ENCODE data around the gene RNU6-8.

RNU6-8 gene

DNA sequence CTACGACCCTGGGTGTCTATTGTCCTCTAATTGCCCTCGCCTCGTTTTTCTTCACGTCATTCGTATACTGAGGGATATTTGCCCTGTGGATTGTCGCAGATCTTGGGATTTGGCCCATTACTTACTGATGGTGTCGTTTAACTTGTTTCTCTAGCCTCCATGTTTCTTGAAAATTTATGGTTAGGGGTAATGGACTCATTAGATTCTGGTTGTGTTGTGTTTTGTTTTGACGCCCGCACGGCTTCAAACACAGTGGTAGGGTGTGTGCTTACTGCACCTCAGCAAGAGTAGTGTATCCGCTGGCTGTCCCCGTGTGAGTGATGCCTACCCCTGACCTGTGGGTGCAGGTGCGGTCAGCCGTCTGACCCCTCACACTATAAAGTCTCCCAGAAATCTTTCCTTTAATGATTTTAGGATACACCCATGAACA lies 874 bp upstream of the RNU6-8 start:
- DNase-seq, result no peak

GRCh38 chr14:32202491-32202997 lies 525 bp downstream of the RNU6-8 start:
- no peak for DNase-seq

GRCh38 chr14:32201816-32202490 lies 1.1 kb downstream of the RNU6-8 start, which contains the start of gene RNU6-7:
RNU6-7 (plus strand) TSS chr14:32202045.
- DNase-seq, result peak; percentile 47

DNA sequence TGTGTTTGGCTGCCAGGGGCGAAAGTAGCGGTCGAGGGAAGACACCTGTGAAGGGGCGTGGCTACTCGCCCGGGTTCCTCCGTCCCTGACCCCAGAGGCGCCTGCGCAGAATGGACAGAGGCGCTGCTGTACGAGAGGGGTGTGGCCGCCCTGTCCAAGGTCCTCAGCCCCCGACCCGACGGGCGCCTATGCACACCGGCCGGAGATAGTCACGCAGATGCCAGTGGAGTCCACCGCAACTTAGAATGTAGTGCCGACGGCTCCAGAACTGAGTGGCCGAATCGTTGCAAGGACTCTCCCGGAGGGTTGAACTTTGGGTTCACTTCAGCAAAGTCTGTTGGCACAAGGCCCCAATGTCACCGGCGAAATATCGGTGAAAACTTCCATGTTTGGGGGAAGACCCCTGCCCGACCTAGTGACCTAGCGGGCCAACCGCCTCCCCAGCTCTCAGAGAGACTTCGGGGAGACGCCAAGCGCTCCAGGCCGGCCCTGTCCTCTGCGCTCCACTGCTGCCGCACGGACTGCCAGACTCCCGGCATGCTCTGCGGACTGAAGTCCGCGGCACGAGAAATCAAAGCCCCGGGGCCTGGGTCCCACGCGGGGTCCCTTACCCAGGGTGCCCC lies 1.8 kb downstream of the RNU6-8 start:
- peak; percentile 86 for DNase-seq

GRCh38 chr14:32200368-32201192 lies 2.5 kb downstream of the RNU6-8 start:
- DNase-seq, result no peak

DNA sequence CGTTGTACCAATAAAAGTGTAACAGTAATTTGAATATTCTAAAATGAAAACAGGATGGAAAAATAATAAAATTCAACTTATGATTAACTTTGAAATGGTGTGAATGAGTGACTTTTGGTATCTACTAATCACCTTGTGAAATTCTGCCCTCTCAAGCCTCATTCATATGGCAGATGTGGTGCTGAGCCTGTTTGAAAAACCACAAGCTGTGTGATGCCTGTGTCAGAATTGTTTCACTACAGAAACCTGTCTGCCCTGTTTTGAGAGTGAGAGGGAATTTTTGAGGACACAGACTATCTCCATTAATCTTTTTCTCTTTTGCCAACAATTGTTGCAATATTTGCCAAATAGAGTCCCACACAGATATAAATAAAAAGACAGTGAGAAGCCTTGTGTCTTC lies 5.2 kb downstream of the RNU6-8 start:
- DNase-seq, result no peak

- DNase-seq, result no peak
Observed at GRCh38 chr14:32195636-32196035, 7.4 kb downstream of the RNU6-8 start.

DNA sequence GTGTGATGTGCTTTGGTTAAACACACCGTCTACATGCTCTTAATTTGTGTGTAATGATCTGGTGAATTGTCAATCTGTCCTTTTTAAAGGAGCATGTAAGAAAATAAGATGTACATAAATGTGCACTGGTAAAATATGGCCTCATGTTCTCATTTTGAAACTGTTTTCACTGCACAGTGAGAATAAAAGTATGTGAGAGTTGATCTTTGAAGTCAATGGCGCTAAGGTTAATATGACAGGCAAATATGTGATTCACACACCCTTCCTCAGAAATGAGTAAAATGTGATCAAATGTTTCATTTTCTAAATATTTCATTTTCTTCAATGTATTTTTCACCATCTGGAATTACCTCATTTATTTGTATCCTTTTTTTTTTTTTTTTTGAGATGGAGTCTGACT lies 9.5 kb downstream of the RNU6-8 start:
- no peak for DNase-seq

- no peak for DNase-seq
Observed at GRCh38 chr14:32192712-32193373, 10.2 kb downstream of the RNU6-8 start.

- no peak for DNase-seq
Observed at GRCh38 chr14:32190673-32191072, 12.4 kb downstream of the RNU6-8 start.

DNA sequence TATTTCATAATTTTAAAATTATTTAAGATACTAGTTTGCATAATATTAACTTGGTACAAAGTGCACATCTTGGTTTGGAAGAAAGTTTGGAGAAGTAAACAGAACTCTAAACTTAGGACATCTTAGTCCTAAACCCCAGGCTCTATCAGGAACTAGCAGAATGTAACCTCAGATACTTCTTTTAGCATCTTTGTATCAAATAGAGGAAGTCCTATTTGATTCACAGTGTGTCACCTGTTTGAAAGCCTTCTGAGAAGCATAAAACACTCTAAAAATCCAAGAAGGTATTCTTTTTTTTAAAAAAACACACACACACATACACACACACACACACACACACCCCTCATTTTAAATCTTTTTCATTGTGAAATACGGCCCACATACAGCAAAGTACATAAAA lies 13.3 kb downstream of the RNU6-8 start:
- no peak for DNase-seq

DNA sequence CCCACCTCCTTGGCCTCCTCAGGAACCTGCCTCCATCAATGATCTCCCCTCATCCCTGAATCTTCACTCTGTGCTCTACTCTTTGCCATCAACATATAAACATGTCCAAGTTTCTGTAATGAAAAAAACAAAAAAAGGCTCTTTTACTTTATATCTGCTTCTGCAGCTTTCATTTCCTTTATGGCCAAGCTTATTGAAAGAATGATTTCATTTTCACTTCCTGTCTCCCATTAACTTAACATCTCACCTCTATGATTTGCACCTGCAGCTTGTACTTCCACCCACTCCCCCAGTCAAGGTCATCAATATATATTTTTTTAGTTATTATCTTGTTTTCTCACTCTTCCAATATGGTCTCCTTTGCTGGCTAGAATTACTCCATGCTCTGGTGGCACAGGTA lies 16.8 kb downstream of the RNU6-8 start:
- no peak for DNase-seq

GRCh38 chr14:32185097-32185496 lies 18.0 kb downstream of the RNU6-8 start:
- no peak for DNase-seq

DNA sequence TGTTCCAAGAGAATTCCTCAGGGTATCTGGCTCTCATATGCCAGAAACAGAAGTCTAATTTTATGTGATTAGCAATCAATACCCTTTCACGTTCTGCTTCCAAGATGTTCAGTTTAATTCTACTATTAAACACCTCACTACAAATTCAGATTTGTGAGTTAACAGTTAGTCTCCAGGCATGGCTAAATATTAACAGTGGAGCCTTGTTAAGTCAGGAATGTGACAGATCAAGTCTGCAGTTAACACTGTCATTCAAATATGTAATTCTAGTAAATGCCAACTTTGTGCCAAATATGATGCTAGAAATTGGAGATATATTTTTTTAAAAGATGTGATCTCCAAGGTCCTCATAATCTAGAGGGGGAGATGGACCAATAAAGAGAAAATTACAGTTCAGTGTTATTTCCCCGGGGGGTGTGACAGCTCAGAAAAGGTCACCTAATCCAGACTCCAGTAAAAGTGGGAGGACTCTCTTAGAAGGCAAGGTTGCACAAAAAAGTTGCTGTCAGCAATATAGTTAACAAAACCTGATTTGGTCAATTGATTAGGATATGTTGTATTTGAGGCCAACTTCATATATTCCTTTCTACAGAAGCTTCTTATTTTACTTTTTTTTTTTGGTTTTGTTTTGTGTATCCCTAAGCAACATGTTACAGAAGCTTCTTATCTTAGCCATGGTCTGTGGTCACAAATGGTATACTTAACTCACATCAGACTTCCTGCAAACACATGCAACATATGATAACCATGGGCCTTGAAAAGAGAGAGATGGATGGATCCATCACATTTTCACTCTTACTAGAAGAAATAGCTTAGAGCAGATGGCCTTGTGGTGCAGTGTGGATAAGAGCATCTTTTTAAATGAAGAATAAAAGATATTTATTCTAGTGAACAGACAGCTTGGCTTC lies 19.7 kb downstream of the RNU6-8 start:
- DNase-seq, result no peak

DNA sequence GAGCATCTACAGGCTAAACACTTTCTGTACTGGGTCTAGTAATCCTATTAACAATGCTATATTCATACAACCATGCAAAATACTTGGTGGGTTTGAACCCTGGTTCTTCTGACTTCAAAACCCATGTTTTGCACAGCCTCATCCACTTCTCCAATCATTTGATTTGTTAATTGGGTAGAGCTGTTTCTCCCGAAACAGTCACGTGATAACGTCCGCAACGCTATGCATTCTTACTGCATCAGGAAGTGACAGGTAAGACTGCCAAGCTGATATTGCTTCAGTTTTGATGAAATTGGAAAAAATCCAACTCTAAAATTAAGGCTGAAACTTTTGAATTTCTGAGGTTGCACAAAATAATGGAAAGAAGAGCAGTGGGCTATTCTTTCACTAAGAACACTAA lies 31.6 kb downstream of the RNU6-8 start:
- DNase-seq, result no peak

- DNase-seq, result no peak
Observed at GRCh38 chr14:32169191-32169590, 33.9 kb downstream of the RNU6-8 start.

DNA sequence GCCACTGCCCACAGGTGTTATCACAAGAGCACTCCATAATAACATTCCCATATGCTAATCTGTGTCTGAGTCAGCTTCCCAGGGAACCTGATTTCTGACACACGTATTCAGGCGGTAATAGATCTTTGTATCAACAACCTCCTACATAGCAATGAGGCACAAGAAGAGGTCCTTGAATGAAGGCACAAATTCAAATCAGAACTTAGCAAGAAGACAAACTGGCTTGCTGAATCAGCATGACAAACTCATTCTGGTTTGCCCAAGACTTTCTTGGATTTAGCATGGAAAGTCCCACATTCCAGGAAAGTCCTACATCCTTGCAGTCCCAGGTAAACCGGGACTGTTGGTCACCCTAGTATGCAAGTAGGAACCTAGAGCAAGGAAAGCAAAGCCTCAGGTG lies 35.2 kb downstream of the RNU6-8 start:
- no peak for DNase-seq

GRCh38 chr14:32166924-32167323 lies 36.1 kb downstream of the RNU6-8 start:
- DNase-seq, result no peak

- no peak for DNase-seq
Observed at GRCh38 chr14:32166029-32166428, 37.0 kb downstream of the RNU6-8 start.
